Measurements from ENCODE around the gene ATP13A4.

GRCh38 chr3:193564012-193564411 lies 9.3 kb upstream of the ATP13A4 start:
- TF ChIP-seq POLR2AphosphoS5 (IDR thresholded peaks at IDR 0.05) (no peak), EZH2 (IDR thresholded peaks at IDR 0.05; ENCODE audit: borderline replicate concordance, insufficient read depth, low read length, poor library complexity, severe bottlenecking) (no peak), RAD21 (conservative IDR thresholded peaks at IDR 0.05) (peak; percentile 58), MXI1 (conservative IDR thresholded peaks at IDR 0.05; ENCODE audit: poor library complexity, severe bottlenecking) (no peak), TAF1 (IDR thresholded peaks at IDR 0.05; ENCODE audit: low read depth) (no peak), REST (IDR thresholded peaks at IDR 0.05; ENCODE audit: borderline replicate concordance) (no peak), EP300 (conservative IDR thresholded peaks at IDR 0.05; ENCODE audit: poor library complexity, severe bottlenecking) (no peak)
- TF ChIP-seq, protein P1, sequence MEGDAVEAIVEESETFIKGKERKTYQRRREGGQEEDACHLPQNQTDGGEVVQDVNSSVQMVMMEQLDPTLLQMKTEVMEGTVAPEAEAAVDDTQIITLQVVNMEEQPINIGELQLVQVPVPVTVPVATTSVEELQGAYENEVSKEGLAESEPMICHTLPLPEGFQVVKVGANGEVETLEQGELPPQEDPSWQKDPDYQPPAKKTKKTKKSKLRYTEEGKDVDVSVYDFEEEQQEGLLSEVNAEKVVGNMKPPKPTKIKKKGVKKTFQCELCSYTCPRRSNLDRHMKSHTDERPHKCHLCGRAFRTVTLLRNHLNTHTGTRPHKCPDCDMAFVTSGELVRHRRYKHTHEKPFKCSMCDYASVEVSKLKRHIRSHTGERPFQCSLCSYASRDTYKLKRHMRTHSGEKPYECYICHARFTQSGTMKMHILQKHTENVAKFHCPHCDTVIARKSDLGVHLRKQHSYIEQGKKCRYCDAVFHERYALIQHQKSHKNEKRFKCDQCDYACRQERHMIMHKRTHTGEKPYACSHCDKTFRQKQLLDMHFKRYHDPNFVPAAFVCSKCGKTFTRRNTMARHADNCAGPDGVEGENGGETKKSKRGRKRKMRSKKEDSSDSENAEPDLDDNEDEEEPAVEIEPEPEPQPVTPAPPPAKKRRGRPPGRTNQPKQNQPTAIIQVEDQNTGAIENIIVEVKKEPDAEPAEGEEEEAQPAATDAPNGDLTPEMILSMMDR (IDR thresholded peaks at IDR 0.05; ENCODE audit: poor library complexity, severe bottlenecking) = peak; percentile 51
